ENCODE measurements around the gene DCHS1.

DCHS1 gene

GRCh38 chr11:6636480-6636879 is 19.1 kb downstream of the DCHS1 start:
- Histone ChIP-seq H2AFZ (ENCODE audit: low read length) (no peak overlapping the region), H4K20me1 (ENCODE audit: insufficient read depth, low read length, poor library complexity, severe bottlenecking) (no peaks in the 10 kb centered on the region), H3K36me3 (ENCODE audit: insufficient read depth, low read length) (no peaks in the 10 kb centered on the region), H3K4me2 (ENCODE audit: low read depth, low read length, poor library complexity, severe bottlenecking) (no peak overlapping the region), H3F3A (ENCODE audit: low read depth) (no peaks in the 10 kb centered on the region), H3K9ac (ENCODE audit: low read depth, low read length, poor library complexity, severe bottlenecking) (no peak overlapping the region), H3K4me1 (ENCODE audit: insufficient read depth, low read length, poor library complexity, severe bottlenecking) (peaks cover 16% of the 10 kb centered on the region), H3K27me3 (ENCODE audit: insufficient read depth, low read length, poor library complexity, severe bottlenecking) (no peaks in the 10 kb centered on the region), H3K9me3 (ENCODE audit: insufficient read depth, low read depth, low read length) (no peaks in the 10 kb centered on the region), H3K79me2 (ENCODE audit: insufficient read depth, low read length) (no peaks in the 10 kb centered on the region), H3K4me3 (ENCODE audit: low read length, poor library complexity, severe bottlenecking) (no peak overlapping the region), H3K9me2 (replicated peaks; ENCODE audit: low read depth, low read length) (no peaks in the 10 kb centered on the region)
- no peak for TF ChIP-seq CTCF (conservative IDR thresholded peaks at IDR 0.05; ENCODE audit: low read length)
- TF ChIP-seq EZH2phosphoT487 (IDR thresholded peaks at IDR 0.05; ENCODE audit: borderline replicate concordance) = no peak

GRCh38 chr11:6635082-6635932 is 20.3 kb downstream of the DCHS1 start:
- H3K9me3 ChIP-seq (ENCODE audit: insufficient read depth, low read depth, low read length) = no peaks in the 10 kb centered on the region
- peak overlapping the region; percentile 38 for H3K4me2 ChIP-seq (ENCODE audit: low read depth, low read length, poor library complexity, severe bottlenecking)
- TF ChIP-seq CTCF (conservative IDR thresholded peaks at IDR 0.05; ENCODE audit: low read length) (no peak), EZH2phosphoT487 (IDR thresholded peaks at IDR 0.05; ENCODE audit: borderline replicate concordance) (no peak)
- H3K9ac ChIP-seq (ENCODE audit: low read depth, low read length, poor library complexity, severe bottlenecking) = peak overlapping the region; percentile 13
- no peaks in the 10 kb centered on the region for H3K36me3 ChIP-seq (ENCODE audit: insufficient read depth, low read length)
- H3K4me1 ChIP-seq (ENCODE audit: insufficient read depth, low read length, poor library complexity, severe bottlenecking) = peaks cover 16% of the 10 kb centered on the region
- no peaks in the 10 kb centered on the region for H3F3A ChIP-seq (ENCODE audit: low read depth)
- H3K9me2 ChIP-seq (replicated peaks; ENCODE audit: low read depth, low read length) = no peaks in the 10 kb centered on the region
- H2AFZ ChIP-seq (ENCODE audit: low read length) = peak overlapping the region; percentile 50; the same call in 1 of the 2 replicates
- H3K79me2 ChIP-seq (ENCODE audit: insufficient read depth, low read length) = no peaks in the 10 kb centered on the region
- H3K4me3 ChIP-seq (ENCODE audit: low read length, poor library complexity, severe bottlenecking) = no peak overlapping the region
- no peaks in the 10 kb centered on the region for H3K27me3 ChIP-seq (ENCODE audit: insufficient read depth, low read length, poor library complexity, severe bottlenecking)
- no peaks in the 10 kb centered on the region for H4K20me1 ChIP-seq (ENCODE audit: insufficient read depth, low read length, poor library complexity, severe bottlenecking)

GRCh38 chr11:6634534-6634933 is 21.1 kb downstream of the DCHS1 start:
- Histone ChIP-seq H3K9ac (ENCODE audit: low read depth, low read length, poor library complexity, severe bottlenecking) (no peak overlapping the region), H3F3A (ENCODE audit: low read depth) (no peaks in the 10 kb centered on the region), H3K9me2 (replicated peaks; ENCODE audit: low read depth, low read length) (no peaks in the 10 kb centered on the region), H3K4me1 (ENCODE audit: insufficient read depth, low read length, poor library complexity, severe bottlenecking) (peaks cover 15% of the 10 kb centered on the region), H3K9me3 (ENCODE audit: insufficient read depth, low read depth, low read length) (no peaks in the 10 kb centered on the region), H3K27me3 (ENCODE audit: insufficient read depth, low read length, poor library complexity, severe bottlenecking) (no peaks in the 10 kb centered on the region), H3K36me3 (ENCODE audit: insufficient read depth, low read length) (no peaks in the 10 kb centered on the region), H4K20me1 (ENCODE audit: insufficient read depth, low read length, poor library complexity, severe bottlenecking) (no peaks in the 10 kb centered on the region), H2AFZ (ENCODE audit: low read length) (no peak overlapping the region), H3K4me2 (ENCODE audit: low read depth, low read length, poor library complexity, severe bottlenecking) (no peak overlapping the region), H3K4me3 (ENCODE audit: low read length, poor library complexity, severe bottlenecking) (no peak overlapping the region), H3K79me2 (ENCODE audit: insufficient read depth, low read length) (no peaks in the 10 kb centered on the region)
- TF ChIP-seq EZH2phosphoT487 (IDR thresholded peaks at IDR 0.05; ENCODE audit: borderline replicate concordance) (no peak), CTCF (conservative IDR thresholded peaks at IDR 0.05; ENCODE audit: low read length) (no peak)
